HG03457 (cell line): ENCODE data around the gene KCNIP4.

Experiments
- ATAC-seq: cut with Tn5 transposase; IDR thresholded peaks from one replicate; pipeline ENCODE4 v1.9.1; 2021; ENCODE audit warnings: moderate number of reproducible peaks; ENCODE audit not compliant: unreplicated experiment

KCNIP4 gene

DNA sequence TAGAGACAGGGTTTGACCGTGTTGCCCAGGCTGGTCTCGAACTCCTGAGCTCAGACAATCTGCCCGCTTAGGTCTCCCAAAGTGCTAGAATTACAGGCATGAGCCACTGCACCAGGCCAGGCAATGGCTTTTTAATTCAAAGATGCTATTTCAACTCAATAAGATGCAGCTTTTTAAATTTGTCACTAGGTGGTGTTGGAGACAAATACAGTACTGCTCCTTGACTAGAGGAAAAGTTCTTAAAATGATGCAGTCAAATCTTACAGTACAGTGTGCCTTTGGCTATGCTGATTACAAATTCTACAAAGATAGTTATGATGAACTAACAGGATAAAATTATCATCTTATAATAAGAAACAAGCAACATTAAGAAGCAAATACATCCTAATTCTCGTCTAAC, 441.1 kb downstream of the KCNIP4 start:
- ATAC-seq: no peak

DNA sequence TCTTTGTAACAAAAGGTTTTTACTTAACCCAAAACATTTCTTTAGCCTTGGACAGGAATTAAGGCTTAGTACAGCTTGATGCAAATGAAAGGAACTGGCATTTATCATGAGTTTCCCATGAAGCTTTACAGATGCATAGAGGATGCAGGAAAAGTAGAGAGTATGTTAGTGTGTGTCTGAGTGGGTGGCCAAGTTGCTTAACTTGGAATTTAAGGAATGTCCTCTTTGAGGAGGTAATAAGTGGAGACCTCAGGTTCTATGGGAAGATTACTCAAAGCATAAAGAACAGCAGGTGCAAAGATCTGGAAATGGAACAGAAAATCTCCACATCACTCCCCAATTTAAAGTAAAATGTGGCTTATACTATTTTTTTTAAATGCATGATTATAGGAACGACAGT, 457.9 kb downstream of the KCNIP4 start:
- ATAC-seq: no peak

DNA sequence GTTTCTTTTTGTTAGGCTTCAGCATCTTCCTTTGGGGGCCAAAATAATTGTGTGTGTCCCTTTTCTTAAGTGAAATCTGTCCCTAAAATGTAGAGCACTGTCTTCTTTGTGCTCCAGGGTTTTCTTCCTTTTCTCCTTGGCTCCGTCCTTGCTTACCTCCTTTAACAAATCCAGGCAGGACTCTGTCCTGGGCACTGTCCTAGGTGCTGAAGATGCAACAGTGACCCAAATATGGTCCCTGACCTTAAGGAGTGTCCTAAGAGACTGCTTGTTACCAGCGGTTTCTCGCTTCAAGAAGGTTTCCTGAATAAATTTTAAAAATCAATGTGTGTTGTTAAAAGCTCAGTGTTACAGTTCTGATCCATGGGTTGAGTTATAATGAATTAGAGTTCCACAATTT, 471.8 kb downstream of the KCNIP4 start:
- ATAC-seq: no peak

- no peak for ATAC-seq
Observed at GRCh38 chr4:21474195-21474594, 474.4 kb downstream of the KCNIP4 start.

DNA sequence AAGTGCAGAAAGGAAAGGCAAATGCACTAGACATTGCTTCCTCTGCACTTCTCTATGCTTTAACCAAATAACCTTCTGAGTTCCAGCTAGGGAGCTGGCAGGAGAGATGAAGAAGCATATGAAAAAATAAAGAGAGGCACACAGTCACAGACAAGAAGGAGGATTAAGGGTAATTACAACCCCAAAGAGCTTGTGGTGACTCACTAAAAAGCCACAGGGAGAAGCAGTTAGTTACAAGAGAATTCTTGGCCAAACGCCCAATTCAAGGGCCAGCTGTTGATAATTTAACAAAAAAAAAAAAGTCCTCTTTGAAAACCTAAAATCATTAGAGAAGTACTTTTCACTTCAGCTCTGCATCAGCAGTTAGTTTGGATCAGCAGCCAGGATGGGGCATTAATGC, 478.0 kb downstream of the KCNIP4 start:
- no peak for ATAC-seq

DNA sequence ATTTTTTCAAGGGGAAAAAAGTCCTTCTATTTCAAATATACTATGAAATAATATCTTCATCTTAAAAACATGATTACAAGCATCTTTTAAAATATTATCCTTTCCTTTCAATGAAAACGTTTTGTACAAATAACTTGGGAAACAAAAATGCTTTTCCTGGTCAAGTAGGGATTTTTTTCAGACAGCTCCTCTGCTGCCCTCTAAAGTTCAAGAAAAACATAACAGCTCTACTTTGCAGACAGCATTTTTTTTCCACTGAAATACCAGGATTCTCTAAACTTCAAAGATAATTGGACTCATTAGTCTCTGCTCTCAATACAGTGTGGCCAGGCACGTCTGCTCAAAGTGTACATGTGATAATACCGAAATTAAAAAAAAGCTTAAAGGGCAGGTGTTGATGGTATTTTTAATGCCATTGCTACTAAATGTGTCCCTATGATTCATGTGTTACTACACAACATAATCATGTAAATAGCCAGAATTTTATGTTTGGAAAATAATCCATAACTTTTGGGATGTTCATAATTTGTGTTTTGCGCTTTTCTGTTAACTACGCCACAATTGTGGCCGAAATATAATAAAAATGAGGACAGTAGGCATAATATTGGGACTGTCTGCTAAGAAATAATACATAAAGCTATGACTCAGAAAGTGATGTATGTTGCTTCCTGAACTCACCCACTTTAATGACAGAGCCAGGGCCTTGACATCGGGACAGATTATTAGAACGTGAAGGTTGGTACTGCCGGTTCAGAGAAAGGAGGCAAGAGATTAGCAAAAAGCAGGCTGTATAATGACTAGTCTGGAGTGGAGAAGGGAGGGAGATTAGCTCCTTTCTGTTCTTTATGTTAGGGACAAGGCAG, 478.9 kb downstream of the KCNIP4 start:
- no peak for ATAC-seq

DNA sequence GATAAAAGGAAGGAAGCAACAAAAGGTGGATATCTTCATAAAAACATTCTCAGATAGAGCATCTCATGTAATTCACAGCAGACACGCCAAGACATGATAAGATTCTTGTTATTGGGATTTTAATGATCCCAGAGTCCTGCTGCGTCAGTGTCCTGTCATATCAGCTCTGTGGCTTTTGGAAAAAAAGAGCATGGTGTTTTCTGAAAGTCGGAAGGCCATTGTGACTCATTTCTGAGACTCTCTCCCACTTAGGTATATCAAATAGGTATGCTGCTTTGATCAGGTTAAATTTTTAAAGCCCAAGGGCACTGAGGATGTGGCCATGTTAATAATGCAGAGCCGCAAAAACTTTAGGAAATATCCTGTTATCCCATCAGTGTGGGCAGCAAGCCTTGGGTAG, 481.0 kb downstream of the KCNIP4 start:
- no peak for ATAC-seq

DNA sequence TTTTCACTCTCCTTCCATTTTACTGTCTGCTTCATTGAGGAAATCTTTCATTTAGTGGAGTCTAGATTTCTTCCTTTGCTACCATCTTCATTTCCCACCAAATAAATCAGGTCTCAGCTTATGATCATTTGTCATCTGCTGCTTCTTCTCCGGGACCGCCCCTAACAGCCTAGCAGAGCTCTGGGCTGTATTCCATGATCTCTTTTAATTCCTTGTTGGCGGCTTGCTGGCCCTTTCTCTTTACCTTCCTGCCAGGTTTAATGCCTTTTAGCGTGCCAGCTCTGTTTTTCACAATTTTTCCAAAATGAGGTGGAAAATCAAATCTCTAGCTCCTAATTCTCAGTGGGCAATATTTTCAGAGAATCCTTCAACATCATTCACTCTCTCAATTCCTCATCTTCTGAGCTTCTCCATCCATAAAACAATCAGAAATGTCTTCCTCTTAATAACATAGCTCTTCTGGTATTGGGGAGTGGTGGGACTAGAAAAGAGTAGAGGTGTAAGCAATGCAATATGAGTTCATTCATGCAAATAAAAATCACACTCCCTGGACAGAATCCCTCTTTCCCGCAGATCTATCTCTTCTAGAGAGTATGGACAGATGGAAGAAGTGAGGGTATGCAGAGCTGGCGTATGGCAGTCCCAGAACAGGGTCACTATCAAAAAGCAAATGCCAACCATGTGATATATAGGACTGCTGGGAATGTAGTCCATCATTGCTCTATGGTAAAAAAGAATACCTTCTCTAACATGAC, 491.3 kb downstream of the KCNIP4 start:
- no peak for ATAC-seq

DNA sequence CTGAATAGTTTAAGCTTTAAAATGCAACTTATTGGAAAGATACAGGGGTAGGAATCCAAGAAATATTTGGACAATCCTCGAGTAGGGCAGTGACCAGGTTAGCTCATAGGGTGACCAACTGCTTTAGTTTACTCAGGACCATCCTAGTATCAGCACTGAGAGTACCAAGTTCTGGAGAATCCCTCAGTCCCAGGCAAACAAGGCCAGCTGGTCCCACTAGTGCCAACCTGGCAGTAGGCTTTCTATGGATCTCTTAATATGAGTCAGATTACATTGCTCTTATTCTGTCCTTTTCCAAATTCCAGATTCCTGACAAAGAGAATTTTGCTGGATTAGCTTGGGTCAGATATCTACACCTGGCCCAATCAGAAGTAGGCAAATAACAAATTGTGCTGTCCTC, 493.7 kb downstream of the KCNIP4 start:
- ATAC-seq: no peak

DNA sequence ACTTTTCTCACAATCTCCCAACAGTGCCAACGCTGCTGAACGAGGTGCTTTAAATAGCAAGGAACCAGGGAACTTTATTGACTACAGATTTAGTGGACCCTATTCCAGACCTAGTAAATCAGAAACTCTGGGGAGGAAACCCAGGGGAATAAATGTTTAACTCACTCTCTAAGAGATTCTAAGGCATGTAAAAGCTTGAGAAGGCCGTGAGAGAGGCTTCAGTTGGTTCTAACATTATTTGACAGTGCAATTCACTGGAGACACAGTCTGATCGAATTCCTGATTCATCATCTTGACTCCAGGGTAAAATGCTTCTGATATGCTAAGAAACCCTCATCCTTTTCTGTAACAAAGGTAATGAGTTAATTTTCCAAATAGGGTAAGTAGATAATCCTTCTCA, 494.4 kb downstream of the KCNIP4 start:
- no peak for ATAC-seq

GRCh38 chr4:21452931-21453330, 495.6 kb downstream of the KCNIP4 start:
- ATAC-seq: no peak

DNA sequence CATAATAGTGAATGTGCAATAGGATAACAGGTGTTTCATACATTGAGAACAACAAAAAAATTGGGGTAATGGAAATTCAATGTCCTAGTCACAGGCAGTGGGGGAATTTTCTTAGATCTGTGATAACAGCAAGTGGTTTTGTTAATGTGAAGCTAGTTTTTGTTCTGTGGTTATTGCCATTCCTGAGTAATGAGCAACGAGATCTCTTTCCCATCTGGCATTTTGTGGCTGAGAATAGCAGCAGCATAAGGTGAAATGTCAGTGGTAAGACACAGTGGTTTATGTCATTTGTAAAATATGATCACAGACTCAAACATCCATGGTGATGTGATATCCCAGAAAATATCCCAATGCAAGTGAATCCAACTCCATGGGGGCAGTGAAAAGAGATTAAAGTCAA, 497.5 kb downstream of the KCNIP4 start:
- ATAC-seq: no peak

DNA sequence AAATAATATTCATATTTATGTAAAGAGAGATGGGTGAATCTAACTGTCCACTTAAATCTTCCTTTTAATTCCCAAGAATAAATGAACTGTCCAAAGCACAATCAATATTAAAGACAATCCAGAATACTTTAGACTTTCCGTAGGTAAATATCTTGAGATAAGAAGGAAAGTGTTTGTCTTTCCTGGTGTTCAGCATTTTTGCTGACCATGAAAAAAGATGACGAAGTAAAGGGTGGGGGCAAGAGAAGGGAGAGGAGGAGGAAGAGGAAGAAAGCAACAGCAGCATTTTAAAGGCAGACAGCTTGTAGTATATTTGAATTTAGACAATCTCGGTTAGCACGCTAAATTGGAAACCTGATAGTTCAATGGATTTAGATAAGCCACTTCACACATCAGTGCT, 498.2 kb downstream of the KCNIP4 start:
- no peak for ATAC-seq

- ATAC-seq: no peak
Observed at GRCh38 chr4:21447301-21448054, 501.1 kb downstream of the KCNIP4 start.

DNA sequence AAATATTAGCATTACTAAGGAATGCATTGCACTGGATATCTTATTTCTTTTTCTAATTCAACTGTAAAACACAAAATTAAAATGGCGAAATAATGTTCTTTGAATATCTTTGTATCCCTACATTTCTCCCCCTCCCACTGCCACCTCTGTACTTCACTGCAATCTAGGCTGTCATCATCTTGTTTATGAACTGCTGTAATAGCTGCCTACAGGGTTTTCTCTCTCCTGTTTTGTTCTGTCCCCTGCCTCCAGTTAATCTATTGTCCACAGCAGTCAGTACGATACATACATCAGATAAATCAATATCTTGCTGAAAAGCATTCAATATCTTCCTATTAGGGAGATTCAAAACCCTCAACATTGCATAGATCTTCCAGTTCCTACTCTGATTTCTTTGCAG, 528.4 kb downstream of the KCNIP4 start:
- ATAC-seq: no peak

- ATAC-seq: no peak
Observed at GRCh38 chr4:21415728-21416127, 532.8 kb downstream of the KCNIP4 start.

- ATAC-seq: no peak
Observed at GRCh38 chr4:21413807-21414370, 534.7 kb downstream of the KCNIP4 start.

GRCh38 chr4:21411086-21411485, 537.5 kb downstream of the KCNIP4 start:
- no peak for ATAC-seq

GRCh38 chr4:21410372-21410771, 538.2 kb downstream of the KCNIP4 start:
- ATAC-seq: no peak

DNA sequence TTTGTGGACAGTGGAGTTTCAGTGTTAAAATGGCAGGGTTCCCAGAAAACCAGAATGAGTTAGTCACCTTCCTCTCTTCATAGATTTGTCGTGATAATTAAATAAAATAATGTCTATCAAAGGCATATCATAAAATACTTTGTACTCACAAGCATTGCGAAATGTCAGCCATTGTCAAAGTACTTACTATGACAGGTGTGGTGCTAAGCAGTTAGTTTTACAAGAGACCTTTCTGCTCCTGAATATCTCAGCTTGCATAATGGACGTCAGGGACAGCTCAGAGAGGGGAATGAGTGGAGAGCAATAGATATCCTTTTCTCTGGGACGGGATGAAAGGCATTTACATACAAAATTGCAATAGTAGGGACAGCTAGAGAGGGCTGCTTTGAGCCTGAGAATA, 560.9 kb downstream of the KCNIP4 start:
- ATAC-seq: no peak

DNA sequence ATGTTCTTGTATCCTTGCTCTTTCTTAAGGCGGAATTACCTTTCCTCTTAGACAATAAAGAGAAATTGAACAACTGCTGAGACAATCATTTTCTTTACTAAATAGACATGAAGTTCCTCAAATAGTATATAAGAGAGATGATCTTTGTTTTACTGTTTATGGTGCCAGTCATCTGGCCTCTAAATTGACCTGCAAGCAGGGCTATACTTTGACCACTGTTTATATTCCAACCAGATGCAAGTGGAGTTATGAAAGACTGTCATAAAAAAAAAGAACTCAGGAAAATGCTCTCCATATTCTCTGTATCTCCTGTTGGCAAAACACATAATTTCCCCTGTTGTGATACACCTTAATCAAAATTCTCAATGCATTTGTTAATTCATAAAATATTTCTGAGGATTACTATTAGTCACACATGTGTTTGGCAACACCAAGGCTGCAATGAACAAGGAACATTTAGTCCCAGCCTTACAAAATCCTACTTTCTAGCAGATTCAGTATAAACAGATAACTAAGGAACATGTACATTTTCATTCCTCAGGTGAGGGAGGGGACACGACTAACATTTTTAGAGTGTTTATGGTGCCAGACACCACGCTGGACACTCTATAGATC, 562.3 kb downstream of the KCNIP4 start:
- no peak for ATAC-seq
